GM19397 (cell line): ENCODE measurements around the gene FER.
A peak's percentile ranks its signal among the peaks of the same experiment; 100 is the strongest.

ENCODE experiments used
- ATAC-seq: cut with Tn5 transposase; IDR thresholded peaks from one replicate; pipeline ENCODE4 v1.9.1; 2021; ENCODE audit warnings: mild to moderate bottlenecking, moderate library complexity; ENCODE audit not compliant: unreplicated experiment

The FER gene

DNA sequence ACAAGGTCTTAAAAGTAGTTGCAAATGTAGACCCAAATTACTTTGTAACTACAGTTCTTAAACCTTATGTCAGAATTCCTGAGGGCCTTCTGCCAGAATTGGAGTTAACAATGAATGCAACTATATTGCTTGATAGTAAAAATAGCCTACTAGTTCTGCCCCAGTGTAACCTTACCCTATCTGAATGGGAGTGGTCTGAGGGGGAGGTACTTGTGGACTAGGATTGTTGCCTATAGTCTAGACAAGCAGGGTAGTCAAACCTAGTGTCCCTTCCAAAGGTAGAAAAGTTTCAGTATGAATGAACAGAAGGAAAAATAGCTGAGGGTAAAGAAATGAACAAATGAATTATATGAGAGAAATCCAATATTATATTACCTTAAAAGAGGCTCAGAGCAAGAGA, 419.9 kb downstream of the FER start:
- no peak for ATAC-seq

DNA sequence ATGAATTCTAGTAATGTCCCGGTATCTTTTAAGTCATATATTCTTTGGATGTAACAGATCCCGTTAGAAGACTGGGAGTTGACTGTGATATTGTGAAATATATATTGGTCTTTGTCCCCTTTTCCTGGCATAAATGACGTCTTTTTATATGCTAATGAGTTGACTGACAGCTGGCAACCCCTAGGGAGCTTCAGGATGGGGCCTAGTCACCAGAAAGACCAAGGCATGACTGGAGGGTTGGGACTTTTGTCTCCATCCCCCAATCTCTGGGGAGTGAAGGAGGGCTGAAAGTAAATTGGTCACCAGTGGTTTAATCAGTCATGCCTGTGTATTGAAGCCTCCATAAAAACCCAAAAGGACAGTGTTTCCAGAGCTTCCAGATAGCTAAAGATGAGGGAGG, 420.5 kb downstream of the FER start:
- ATAC-seq: no peak

DNA sequence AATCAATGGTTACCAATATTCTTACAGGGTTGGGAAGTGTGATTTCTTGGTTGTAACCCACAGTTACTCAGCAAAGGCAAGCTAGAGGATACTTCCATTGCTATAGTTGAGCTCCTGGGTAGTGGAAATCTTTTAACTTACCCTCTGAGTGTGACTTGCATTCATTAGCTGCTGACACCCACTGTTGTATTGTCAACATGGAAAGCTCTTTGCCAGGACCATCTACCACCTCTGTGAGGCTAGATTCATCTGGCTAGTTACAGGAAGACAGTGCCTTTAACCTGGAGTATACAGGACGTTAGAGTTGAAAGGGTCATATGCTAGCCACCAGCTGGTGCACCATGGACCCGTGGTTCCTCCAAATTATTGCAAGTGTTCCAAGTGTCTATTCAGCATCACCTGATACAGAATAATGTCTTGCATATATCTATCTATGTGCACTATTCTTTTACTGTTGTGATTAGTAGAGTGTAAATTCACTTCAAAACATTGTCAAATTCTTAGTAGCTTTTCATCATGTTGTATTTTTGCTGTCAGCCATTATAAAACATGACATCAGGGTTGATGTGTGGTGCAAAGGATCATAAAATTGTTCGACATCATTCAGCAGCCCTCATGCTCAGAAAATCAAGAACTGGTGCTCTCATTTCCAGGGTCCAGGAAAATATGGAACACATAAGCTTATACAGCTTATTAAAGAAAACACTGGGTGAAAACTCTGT, 423.1 kb downstream of the FER start:
- ATAC-seq: no peak

DNA sequence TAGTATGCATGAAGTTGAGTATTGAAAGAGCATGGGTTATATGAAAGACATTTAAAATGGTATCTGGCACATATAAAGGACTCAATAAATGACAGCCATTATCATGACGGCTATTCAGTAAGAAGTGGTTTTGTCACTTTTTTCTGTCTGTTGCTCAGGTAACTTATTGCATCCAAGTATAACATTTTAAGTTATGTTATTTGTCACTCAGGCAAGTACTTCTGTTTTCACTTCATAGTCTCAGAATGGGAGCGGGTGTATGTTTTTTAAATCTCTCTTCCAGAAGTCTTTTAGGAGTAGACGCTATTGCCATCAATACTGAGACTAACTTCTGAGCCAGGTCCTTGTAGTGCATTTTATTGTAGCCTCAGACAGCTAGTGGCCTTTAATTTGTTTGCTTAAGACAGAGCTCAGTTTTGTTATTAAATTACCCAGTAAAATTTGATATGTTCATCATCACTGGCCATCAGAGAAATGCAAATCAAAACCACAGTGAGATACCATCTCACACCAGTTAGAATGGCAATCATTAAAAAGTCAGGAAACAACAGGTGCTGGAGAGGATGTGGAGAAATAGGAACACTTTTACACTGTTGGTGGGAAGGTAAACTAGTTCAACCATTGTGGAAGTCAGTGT, 423.9 kb downstream of the FER start:
- peak; percentile 63 for ATAC-seq

DNA sequence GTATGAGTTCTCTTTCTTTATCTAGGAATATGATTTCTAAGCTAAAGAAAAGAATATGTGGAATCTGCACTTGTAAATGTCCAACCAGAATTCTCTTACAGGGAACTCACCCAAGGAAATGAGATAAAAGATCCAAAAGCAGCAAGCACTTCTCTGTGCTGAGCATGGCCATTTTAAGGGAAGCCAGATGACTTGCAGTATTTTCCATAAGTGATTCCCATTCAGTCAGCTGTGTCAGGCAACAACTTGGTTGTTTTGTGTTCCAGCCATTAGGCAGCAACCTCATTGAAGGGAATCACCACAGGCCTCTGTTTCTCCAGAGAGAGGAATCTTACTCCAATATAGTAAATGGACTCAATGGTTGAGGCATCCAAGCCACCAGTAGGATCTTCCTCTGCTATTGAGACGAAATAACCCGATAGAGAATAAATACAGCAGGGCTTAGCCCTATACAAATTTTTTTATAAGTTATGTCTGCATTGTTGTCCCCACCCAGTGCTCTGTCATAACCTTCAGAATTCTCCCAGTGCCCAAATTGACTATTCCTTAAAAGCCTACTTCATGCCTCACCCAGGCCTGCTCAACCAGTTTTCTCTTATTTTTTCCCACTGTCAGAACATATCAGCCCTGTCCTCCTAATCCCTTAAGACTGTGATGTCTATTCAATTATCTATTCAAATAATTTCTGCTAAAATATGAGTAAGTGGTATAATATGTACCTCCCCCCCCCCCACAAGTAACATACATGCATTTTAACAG, 425.5 kb downstream of the FER start:
- no peak for ATAC-seq

DNA sequence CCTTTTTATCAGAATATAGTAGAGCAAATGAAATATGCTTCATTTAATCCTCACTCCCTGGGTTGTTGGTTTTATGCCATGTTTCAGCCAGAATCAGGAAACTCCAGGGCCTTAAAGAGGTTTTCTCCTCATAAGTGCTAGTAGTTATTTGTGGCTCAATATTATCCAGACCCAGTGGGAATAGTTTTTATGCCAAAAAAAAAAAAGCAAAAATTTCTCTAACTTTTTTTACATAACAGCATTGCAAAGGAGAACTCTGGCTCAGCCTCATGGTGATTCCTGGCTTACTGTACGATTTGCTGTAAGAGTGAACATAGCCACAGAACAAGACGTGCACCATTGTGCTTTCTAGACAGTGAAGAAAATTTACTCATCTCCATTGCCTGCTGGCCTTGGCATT, 429.5 kb downstream of the FER start:
- no peak for ATAC-seq

DNA sequence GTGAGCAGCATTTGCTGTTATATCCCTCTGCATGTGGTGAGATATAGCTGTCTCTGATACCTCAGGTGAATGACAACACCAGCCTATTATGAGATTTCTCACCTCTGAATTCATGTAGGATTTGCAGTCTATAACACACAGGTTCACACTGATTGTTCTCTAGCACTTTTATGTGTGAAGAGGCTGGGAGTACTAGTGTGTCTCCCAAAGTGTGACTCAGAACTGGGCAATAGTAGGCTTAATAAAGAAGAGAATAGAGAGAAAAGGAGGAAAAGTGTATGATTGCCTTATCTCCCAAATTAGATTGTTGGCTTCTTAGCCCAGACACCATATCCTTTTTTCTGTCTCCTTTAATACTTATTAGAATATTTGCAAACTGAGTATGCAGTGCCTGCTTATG, 430.1 kb downstream of the FER start:
- no peak for ATAC-seq

DNA sequence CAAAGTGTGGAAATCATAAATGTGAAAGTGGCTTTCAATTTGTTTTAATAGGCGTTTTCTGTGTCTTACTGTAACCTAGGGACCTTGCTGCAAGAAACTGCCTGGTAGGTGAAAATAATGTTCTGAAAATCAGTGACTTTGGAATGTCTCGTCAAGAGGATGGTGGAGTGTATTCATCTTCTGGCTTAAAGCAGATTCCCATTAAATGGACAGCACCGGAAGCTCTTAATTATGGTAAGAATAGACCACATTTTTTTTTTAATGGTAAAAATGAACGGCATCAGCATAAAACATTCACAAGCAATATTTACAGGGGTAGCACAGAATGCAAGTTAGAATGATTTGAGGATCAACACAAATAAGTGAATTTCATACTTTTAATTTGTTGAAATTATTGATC, 433.0 kb downstream of the FER start:
- no peak for ATAC-seq

DNA sequence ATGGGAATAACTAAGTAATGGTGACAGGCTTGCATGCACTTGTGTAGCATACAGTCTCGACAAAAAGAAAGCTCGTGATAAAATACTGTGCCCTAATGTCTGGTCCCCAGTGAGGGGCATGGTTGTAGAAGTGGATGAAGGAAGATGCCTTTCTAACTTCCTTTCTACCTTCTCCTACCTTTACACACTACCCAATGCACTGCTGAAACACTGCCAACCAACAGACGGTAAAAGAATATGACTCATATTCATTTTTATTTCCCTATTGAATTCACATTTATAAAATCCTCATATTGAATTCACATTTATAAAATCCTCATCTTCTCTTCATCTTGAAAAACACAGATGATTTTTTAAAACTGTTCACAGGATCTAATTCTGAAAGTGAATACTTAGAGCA, 439.1 kb downstream of the FER start:
- no peak for ATAC-seq

DNA sequence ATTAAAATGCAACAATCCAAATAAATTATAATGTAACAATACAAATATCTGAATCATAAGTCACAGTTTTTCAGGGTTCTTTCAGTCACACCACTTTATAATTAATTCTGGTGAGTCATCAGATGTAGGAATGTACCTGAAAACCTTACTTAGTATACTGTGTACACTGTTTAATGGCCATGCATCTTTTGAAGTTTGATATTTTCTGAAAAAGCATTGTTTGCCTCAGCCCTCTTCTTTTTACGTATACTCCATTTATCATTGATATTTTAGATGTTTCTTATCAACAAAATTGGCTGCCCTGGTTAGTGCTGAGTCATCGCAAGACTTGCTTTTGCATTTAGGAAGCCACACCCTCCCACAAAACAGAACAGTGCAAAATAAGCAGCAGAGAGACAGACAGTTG, 443.5 kb downstream of the FER start:
- no peak for ATAC-seq

DNA sequence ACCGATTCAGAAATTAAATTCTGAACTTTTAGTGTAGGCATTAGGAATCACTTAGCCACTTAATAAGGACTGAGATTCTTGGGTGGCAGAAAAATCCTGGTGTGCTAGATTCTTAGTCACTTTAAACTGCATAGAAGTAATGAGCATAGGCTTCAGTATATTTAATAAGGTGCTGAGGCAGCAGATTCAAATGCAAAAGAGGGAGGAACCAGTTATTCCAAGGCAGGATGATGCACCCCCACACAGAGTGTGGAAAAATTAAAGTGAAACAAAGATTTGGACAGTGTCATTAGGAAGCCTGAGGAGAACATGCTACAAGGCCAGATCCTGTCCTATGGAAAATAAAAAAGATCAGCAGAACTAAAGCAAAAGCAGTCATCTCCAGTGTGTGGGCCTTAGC, 444.3 kb downstream of the FER start:
- ATAC-seq: no peak

DNA sequence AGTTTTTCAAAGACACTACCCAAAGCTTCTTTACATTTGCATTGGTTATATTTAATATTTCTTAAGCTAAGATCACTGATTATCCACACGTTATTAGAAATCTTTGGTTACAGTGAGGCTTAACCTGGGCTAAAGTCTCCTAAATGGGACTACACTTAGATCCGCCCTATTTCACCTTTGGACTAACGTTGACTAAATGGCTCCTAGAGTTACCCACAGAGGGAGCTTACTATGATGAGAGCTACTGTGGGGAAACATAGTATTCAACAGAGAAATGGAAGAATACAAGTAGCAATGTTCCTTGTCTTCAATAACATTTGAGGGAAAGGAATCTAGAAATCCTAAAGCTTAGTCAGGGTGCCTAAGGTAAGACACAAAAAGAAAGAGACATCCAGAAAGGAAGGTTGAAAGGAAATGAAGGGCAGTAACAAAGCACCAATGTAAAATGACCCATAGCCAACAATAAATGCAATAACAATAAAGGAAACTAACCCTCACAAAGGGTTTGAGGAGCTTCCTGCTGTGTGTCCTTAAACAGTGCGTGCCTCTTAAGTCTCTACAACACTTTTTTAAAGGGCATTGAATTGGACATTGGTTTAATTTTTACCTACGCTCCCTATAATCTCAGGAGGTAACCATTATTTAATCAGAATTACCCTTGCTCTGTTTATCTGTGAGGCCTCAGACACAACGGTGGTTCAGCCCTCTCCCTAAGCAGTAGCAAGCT, 445.0 kb downstream of the FER start:
- ATAC-seq: no peak

DNA sequence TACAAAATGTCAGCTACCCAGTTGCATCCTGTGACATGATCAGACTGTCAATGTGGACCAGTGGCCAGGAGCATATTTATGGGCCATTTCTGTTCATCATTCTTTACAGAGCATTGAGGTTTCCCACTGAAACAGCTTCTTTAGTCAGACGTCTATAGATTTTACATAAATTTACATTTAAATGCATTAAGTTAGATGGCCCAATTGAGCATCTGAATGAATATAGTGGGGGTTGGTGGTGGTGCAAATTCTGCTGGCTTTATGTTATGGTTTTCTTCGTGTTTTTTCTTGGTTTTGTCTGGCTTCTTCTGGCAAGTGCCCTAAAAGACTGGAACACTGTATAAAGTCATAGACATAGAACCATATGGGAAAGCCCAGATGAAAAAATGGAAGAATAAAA, 448.0 kb downstream of the FER start:
- no peak for ATAC-seq

DNA sequence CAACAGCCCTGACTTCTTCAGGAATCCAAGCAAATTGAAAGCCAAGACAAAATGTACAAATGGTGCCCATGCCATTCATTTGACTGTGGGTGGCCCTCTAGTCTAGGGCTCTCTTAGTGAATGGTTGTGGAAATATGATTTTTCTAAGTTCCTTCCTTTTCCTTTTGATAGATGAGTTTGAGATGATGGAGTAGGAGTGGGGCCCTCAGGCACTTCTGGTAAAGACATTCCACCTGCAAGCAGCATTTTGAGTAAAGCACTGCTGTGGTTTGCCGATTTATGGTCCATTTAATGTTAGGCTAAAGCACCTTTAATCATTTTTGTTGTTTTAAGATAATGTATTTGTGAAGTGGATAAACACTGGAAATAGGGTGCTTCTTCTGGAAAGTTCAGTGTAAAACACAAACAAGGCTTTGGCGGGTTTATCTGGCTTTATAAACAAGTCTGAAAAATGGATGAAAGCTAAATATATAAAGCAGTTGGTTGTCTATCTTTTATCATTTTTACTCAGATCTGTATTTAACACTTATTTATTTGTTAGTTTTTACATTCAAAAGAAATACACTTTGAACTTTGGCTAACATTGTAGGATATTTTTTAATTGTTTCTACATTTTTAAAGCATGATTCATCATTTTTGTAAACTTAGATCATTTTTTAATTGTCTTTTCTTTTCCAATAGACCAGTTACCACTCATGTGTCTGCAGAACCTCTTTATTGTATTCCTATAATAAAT, 448.6 kb downstream of the FER start:
- no peak for ATAC-seq

DNA sequence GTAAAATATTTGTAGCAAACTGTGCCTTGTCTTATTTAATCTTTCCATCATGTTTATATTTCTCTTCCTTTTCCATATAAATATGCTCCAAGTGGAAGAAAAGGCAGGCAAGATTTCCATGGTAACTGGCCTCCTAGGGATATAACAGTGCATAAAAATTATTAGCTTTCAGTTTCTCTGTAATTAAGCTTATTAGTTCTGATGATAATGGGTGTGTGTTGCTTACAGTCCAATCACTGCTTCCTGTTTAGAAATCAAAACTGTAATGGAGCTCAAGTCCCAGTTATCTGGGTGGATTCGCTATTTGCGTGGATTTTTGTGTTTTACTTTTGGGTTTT, 449.1 kb downstream of the FER start:
- ATAC-seq: no peak

DNA sequence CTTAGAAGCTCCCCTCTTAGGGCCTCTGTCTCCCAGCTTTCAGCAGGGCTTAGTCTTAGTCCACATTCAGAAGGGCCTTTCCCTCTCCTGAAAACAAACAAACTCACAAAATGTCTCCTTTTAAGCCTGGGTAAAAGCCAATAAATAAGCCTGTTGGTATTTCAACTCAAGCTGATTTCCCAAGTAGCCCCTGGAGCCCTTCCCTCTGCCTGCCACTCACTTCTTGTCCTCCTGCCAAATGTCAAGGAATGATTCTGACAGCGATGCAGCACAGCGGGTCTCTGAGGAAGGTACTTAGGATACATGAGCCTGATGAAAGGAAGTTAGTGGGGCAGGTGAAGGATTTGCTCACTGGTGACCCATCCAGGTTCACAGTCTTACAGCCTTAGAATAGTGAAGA, 451.6 kb downstream of the FER start:
- no peak for ATAC-seq

DNA sequence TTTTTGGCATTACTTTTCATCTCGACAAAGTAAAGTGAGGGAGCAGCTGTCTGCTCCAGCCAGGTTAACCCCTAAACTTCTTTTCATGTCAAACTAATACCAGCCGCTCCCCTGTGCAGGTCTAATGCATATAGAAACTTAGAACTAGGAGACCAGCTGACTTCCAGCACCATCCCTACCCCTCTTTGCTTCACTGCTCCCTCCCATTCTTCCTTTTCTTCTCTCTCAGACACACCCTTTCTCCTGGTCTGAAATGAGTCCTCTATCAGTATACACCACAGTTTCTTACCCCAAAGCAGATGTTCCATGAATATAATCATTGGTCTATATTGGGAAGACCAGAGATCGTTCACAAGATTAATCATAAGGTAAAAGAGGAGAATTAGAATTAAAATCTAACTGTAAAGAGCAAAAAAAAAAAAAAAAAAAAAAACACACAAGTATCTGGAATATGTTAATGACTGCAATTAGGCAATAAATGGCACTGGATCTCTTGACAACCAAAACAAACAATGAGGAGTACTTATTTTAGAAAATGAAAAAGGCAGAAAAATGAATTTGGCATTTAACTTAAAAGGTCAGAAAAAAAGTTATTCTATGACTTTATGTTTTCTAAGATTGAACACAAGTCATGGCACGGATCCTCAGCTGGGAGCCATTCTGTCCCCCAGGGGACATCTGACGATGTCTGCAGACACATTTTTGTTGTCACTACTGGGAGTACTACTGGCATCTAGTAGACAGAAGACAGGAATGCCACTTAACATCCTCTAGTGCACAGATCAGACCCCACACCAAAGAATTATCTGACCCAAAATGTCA, 452.3 kb downstream of the FER start:
- no peak for ATAC-seq

DNA sequence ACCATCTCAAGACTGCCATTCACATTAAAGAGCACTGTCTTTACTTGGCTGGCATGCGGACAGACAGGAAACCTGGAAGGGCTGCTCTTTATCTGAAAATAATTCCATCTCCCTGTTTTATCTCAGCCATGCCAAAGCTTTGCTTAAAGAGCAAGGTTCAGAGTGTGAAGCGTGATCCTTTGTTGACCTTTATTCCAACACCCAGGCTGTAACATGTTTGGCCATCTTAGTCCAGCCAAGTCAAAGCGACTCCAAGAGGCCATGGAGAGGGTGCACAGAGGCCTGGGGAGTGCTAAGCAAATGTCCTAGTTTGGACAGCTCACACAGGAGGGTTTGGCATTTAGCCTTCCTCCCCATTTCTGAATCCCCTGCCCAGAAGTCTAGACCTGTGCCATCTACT, 467.3 kb downstream of the FER start:
- no peak for ATAC-seq

DNA sequence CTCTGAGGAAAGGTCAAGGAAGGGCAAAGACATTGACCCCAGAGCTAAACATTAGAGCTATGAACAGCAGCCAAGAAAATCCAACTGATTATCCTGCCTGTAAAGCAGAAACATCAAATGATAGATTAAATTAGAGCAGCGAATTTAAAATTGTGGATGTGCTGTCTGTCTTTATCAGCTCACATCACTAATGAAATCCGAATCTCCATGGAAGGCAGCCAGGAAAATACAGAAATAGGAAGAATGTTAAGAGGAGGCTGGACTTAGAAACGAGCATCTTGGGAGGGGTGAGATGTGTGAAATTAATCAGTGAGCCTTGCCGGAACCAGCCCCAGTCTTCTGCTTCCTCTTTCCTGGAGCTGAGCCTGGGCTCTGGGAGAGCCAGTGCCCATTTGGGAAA, 471.1 kb downstream of the FER start:
- ATAC-seq: no peak

DNA sequence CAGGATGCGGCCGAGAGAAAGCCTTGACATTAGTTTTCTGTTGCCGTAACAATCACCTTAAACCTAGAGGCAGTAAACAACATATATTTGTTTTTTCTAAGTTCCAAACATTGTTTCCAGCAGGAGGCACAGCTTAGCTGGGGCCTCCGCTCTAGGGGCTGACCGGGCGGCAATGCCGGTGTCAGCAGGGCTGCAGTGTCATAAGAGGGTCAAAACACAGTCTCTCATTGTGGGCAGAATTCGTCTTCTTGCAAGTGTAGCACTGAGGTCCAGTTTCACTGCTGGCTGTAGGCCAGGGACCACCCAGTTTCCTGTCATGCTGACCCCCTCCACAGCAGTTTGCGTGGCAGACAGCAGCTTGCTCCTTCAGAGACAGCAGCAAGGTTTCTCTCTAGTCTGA, 475.8 kb downstream of the FER start:
- ATAC-seq: no peak
